NCI-H524 treated with DMSO at 0.1 percent for 48 hours (cell line): ENCODE measurements around the gene CHCHD3.

ENCODE experiments used
- DNase-seq: peaks from one replicate; lab custom pipeline; 2025; lab: John Stamatoyannopoulos, UW

The CHCHD3 gene

DNA sequence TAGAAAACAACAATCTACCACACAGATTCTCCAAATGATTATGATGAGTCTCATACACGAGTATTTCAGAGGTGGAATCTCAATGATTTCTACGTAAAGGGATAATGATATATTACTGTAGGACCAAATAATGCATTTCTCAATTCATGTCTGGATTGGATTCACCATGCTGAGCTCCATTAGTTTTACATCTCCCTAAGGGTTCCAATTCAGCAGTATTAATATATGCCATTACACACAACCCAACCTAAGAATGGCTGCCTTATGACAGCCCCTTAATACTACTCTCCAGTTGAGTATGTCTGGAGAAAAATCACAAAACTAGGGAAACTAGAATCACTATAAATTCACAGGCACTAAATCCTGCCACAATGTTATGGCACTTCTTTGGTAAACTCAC is 271.3 kb downstream of the CHCHD3 start:
- DNase-seq: no peak

DNA sequence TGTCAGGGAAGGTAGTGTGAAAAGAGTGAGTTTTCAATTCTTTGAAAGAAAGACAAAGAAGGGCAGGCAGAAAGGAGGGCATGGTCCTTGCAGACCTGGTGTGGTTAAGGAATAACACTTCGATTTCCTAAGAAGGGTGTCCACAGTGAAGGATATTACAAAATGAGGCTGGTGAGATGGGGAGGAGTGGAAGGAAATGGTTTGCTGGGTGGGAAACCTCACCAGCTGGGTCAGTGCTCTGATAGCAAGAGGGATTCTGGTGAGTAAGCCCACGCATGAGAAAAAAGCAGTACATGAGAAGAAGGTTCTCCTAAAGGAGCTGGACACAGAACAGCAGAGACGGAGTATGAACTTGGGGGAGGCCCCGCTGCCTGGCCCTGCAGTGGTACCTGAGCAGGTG is 275.1 kb downstream of the CHCHD3 start:
- DNase-seq: no peak

DNA sequence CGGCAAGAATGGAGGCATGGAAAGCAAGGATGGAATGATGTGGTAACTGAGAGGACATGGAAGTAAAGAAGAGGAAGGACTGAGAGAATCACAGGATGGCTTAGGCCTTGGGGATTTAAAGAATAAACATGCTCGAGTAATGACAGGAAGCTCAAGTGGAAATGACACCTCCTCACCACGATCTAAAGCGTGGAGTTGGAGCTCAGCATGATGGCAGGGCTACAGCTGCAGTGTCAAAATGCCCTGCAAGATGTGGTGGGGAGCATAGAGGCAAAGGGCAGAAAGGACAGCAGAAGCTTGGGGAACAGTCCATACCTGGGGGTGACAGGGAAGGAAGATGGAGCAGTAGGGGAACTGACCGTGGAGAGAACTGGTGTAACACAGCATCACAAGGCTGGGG is 276.1 kb downstream of the CHCHD3 start:
- no peak for DNase-seq

DNA sequence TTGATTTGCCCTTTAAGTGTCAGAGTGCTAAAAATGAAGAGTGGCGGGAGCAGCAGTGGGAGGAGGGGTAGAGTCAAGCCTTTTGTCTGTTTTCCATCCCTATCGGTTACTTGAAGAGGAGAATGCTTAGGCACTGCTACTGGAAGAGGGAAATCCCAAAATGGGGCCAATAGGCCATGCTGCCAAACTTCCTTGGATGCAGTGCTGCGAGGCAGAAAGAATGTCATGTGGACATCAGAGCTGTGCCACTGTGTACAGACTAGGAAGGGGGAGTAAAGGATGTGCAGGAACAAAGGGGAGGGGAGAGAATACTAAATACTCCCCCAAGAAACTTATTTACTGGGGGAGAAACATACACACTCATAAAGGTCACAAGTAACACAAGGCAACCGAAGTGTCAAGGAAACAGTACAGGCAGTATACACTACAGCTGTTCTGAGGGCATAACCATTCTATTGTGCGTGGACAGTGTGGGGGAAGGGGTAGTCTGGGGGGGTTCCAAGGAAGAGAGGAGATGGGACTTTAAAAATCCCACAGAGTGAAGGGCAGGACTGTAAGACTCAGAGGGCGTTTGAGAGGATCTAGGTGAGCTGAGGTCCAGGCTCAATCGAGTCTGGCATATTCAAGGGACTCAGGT is 276.9 kb downstream of the CHCHD3 start:
- no peak for DNase-seq

DNA sequence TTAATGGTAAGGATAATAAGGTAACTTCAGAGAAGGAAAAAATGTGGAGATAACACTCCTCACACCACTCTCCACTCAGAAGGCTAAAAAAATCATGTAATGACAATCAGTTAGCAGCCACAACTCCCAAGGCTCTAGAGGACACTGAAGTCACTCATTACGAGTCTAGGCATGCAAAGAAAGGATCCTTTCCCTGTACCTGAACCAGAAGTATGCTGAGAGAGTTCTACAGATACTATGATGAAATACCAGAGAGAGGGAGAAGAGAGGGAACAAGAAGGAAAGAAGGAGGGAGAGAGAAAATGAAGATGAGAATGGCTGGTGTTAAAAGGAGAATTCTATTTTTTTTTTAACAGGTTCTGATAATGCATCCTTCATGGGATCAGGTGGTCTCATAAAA is 281.4 kb downstream of the CHCHD3 start:
- no peak for DNase-seq

GRCh38 chr7:132799081-132799413 is 282.8 kb downstream of the CHCHD3 start:
- no peak for DNase-seq

DNA sequence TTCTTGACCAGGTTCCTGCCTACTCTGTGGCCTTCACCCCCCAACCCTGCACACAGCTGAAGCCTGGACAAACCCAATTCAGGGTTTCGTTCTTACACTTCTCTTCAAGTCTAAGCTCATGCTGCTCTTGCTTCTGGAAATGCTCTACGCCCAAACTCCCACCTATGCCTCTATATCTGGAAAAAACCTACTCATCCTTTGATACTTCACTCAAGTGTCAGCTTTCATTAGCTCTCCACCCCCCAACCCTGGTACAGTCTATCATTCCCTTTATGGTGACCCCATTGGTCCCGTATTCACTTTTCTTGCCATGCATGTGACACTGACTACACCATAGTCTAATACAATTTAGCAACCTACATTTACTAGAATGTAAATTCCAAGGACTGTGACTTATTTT is 284.7 kb downstream of the CHCHD3 start:
- DNase-seq: no peak

GRCh38 chr7:132793474-132793873 is 288.4 kb downstream of the CHCHD3 start:
- no peak for DNase-seq

DNA sequence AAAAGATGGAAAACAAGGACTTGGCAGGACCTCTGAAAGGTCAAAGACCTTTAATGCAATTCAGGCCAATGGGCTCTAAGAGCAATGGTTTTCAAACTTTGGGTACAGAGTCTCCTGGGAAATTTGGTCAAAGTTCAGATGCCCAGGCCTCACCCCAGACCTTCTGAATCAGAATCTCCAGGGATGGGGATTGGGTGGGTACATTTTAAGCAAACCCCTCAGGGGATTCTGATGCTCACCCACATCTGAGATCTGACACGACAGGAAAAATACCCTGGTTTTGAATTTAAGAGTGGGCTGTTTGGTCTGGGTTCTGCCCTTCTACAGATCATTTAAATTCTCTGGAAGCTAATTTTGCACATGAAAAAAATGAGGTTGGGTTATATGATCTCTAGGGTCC is 290.9 kb downstream of the CHCHD3 start:
- DNase-seq: no peak

- no peak for DNase-seq
These were observed 291.8 kb downstream of the CHCHD3 start for GRCh38 chr7:132790104-132790503.

- DNase-seq: no peak
These were observed 292.6 kb downstream of the CHCHD3 start for GRCh38 chr7:132789281-132789680.

GRCh38 chr7:132785870-132786269 is 296.0 kb downstream of the CHCHD3 start:
- no peak for DNase-seq

- DNase-seq: no peak
These were observed 297.5 kb downstream of the CHCHD3 start for GRCh38 chr7:132784406-132784805.

DNA sequence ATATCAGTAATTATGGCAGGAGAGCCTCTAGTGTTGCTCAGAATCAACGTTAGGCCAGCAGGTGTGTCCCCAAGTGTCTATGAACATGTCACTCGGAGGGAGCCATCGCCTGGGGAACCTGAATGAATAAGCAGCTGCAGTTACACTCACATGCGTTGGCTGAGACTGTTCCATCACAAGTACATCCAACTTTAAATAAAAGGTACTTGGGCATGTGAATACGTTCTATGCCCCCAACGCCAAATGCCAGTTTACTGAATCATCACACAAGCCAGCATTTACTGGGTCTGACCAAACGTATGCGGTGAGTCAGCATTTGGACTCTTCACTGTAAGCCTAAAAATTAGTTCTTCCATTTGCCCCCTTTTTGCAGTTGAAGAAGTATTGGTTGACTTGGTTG is 298.1 kb downstream of the CHCHD3 start:
- no peak for DNase-seq

GRCh38 chr7:132782777-132783640 is 298.9 kb downstream of the CHCHD3 start:
- DNase-seq: no peak

- DNase-seq: no peak
These were observed 301.1 kb downstream of the CHCHD3 start for GRCh38 chr7:132780822-132781221.

DNA sequence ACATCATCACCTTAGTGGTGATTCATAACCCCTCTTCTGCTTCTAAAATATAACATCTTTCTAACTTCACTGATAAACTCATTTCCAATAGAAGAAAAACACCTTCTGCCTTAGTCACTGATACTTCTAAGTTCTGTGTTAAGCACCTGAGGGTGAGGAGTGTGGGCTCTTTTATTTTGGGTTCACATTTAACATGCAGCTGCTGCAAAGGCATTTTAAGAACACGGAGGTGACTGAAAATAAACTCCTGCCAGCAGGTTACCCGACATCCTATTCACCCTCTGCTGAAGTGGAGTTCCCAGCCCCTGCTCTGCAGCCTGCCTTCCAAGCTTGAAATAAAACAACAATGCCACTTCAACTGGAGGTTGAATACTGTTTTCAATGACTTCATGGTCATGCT is 302.7 kb downstream of the CHCHD3 start:
- DNase-seq: no peak

DNA sequence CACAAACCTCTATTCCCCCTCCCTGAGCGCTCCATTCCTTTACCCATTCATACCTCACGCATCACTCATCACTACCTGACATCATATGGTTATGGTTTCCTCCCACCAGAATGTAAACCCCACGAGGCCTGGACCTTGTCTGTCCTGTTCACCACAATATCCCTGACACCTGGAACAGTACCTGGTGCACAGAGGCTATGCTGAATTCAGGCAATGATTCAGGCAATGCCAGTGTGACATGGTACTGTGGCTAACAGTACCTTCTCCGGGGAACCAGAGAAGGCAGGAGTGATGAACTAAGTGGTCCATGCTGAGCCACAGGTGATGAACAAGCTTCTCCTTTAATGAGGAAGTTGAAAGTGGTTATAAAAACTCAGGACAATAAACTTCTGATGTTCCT is 303.1 kb downstream of the CHCHD3 start:
- DNase-seq: no peak

GRCh38 chr7:132777956-132778355 is 303.9 kb downstream of the CHCHD3 start:
- no peak for DNase-seq

DNA sequence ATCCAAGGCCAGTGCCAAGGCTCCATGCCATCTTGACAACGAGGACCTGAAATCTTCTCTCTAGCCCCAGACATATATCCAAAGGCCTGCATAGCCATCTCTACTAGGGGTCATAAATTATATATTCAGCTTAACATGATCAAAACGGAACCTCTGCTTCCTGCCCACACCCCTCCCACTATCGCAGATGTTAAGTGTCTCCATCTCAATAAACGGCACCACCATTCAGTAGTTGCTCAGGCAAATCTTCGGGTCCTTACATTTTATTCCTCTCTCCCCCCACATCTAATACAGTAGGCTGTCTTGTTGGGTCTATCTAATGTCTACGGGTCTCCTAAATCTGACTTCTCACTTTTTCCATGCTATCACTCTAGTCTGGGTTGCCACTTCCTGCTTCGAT is 304.5 kb downstream of the CHCHD3 start:
- no peak for DNase-seq

DNA sequence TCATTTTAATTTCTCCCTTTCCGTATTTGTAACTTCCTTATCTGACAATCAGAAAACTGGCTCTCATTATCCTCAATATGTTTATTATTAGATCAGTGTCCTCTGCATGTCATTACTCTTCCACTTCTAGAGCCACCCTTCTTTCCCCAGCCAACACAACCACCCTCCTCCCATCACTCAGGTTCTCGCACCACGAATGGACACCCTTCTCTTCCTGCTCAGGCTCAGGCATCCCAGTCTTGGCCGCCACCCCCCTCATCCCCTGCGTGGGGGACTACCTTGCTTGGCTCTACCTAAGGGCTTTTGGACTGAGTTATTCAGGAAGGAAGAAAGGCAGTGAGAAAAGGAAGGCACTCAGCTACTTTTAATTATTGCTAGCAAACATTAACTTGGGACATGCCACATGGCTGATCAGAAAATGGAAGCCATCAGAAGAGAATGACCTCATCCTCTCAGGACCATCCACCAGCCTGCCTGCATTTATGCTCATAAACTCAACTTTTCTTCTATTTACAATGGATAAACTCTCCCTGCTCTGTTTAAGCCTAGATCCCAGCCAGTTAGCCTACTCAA is 305.8 kb downstream of the CHCHD3 start:
- no peak for DNase-seq

- DNase-seq: no peak
These were observed 308.3 kb downstream of the CHCHD3 start for GRCh38 chr7:132773527-132773956.

DNA sequence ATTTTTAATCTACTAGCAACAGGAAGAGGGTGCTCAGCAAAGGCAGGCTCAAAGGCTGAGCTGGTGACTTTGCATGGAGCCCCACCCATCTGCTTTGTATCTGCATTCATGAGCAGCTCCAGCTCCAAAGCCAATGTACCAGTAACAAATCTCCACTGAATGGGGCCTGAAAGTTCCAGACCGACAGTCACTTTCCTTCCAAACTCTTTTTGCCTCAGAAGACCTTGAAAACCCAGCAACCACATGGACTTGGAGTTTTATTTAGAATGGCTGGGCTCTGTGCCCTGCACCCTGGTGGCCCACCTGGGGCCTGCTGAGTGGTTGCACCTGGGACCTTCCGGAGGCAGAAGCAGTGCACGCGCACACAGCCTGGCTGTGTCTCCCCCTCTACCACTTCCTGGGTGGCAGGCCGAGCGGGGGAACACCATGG is 310.6 kb downstream of the CHCHD3 start:
- DNase-seq: no peak
